ENCODE measurements around the gene MLPH. TPM values are rescaled to one million over a fixed set of nuclear protein-coding genes. Genes with fewer than 3 reads are reported as not detected.
A peak's percentile ranks its signal among the peaks of the same experiment; 100 is the strongest.

MLPH gene
- total RNA-seq, 2 donors from 2014 or later, result 0.75 to 1.0 TPM

DNA sequence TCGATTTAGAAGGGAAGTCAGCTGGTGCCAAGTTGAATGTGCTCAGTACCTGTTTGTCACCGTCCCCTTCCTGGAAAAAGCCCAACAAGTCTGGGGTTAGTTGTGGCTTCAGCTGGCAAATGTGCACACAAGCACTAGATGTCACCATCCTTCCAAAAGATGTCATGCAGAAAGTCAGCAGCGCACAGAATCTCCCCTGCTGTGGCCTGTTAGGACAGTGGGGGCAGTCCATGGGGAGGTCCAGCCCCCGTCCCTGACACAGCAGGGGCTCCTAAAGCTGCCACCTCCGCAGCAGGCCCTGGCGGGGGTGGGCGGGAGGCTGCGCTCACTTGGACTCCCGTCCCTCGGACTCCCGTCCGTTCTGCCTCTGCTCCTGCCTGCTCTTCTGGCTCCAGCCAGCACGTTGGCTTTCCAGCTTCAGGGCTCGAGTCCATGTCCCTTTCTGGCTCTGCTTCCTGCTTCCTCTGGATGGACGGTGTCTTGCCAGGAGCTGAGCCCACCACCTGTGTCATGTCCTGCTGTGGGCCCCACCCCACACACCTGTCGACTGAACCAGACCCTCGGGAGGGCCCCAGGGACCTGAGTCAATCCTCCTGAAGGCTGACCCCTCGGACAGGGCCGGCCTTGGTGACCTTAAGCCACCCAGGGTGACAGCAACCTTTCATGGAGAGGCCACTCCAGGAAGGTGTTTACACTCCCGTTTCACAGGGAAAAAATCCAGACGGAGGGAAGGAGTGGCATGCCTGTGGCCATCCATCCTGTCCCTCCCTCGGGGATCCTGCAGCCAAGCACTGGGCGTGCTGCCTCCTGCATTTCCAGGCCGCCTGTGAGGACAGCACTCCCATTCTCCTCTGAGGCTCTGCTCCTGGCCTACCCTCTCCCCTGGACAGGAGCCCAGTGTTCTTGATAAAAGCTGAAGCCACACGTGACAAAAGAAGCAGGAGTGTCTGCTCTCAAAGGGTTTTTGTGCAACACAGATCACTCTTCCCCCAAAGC is 95.0 kb downstream of the MLPH start:
- H3K4me3 ChIP-seq (ENCODE audit: low read length), result no peak overlapping the region
- peaks cover 31% of the 10 kb centered on the region for H3K4me1 Mint-ChIP-seq
- H3K36me3 ChIP-seq (ENCODE audit: control insufficient read depth, insufficient read depth, low read length), result peaks cover 83% of the 10 kb centered on the region

DNA sequence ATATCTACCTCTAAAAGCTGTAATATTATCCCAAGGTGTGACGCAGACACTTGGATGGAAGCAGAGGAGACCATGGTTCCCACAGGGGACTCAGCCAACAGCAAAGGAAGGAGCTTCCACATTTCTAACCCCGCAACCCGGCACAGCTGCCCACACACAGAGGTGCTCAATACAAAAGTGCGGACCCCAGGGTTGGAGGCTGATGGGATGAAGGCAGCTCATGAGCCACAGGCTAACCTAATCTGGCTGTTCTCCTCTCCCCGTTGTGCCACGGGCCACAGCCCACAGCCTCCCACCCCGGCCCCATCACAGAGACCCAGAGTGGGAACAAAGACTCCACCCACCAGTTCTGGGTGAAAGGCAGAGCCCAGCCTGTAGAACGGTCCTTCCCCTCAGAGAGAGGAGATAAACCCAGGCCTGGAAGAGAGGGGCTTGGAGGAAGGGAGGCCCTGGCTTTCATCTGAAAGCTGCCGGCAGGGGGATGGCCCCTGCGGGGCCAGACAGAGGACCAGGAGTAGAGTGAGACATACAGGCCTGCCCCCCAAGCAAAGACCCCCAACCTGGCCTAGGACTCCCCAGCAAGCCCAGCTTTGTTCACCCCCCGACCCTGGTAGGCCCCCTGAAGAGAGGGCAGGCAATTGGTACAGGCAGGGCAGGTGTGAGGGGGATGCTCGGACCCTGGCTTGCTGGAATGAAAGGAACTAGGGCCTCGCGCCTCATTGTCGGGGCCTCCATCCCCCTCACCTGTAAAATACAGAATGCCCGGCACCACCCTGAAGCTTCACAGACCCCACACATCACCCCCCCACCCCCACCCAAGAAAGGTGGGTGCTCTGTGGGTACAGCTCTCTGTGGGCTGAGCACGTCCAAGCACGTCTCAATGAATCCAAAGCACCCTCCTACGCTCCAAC is 96.6 kb downstream of the MLPH start:
- DNase-seq, result no peak
- Histone ChIP-seq H3K4me1 (ENCODE audit: control insufficient read depth, insufficient read depth, low read length) (peaks cover 26% of the 10 kb centered on the region), H3K4me3 (ENCODE audit: low read length) (no peak overlapping the region), H3K27me3 (ENCODE audit: control insufficient read depth, insufficient read depth, low read length, poor library complexity, severe bottlenecking) (no peaks in the 10 kb centered on the region), H3K36me3 (ENCODE audit: control insufficient read depth, insufficient read depth, low read length) (peaks cover 83% of the 10 kb centered on the region), H3K9ac (ENCODE audit: extremely low read depth, low read length, poor library complexity, severe bottlenecking) (no peak overlapping the region), H3K27ac (ENCODE audit: low read depth, low read length) (no peak overlapping the region), H3K9me3 (ENCODE audit: control insufficient read depth, low read length) (peaks cover 14% of the 10 kb centered on the region)
- Mint-ChIP-seq H3K4me3 (no peak overlapping the region), H3K27me3 (ENCODE audit: insufficient read depth) (no peaks in the 10 kb centered on the region), H3K27ac (no peak overlapping the region), H3K36me3 (ENCODE audit: low read depth) (peaks cover 77% of the 10 kb centered on the region), H3K9me3 (peaks cover under 1% of the 10 kb centered on the region), H3K4me1 (peaks cover 37% of the 10 kb centered on the region)
- TF ChIP-seq, protein P1, sequence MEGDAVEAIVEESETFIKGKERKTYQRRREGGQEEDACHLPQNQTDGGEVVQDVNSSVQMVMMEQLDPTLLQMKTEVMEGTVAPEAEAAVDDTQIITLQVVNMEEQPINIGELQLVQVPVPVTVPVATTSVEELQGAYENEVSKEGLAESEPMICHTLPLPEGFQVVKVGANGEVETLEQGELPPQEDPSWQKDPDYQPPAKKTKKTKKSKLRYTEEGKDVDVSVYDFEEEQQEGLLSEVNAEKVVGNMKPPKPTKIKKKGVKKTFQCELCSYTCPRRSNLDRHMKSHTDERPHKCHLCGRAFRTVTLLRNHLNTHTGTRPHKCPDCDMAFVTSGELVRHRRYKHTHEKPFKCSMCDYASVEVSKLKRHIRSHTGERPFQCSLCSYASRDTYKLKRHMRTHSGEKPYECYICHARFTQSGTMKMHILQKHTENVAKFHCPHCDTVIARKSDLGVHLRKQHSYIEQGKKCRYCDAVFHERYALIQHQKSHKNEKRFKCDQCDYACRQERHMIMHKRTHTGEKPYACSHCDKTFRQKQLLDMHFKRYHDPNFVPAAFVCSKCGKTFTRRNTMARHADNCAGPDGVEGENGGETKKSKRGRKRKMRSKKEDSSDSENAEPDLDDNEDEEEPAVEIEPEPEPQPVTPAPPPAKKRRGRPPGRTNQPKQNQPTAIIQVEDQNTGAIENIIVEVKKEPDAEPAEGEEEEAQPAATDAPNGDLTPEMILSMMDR (conservative IDR thresholded peaks at IDR 0.05), result no peak
- 82 to 92% methylated on average over 5 to 19 of the region's 19 CpGs for WGBS, 2 experiments (ENCODE audit: insufficient coverage in 1 of 2, insufficient read length in 1 of 2)

More for the DNA sequence above, 95.0 kb downstream of the MLPH start:
- TF ChIP-seq, protein P1 (conservative IDR thresholded peaks at IDR 0.05), result peak; percentile 61
- Histone ChIP-seq H3K27me3 (ENCODE audit: control insufficient read depth, insufficient read depth, low read length, poor library complexity, severe bottlenecking) (no peaks in the 10 kb centered on the region), H3K9me3 (ENCODE audit: control insufficient read depth, low read length) (peaks cover 2% of the 10 kb centered on the region), H3K4me1 (ENCODE audit: control insufficient read depth, insufficient read depth, low read length) (peaks cover 24% of the 10 kb centered on the region), H3K27ac (ENCODE audit: low read depth, low read length) (no peak overlapping the region), H3K9ac (ENCODE audit: extremely low read depth, low read length, poor library complexity, severe bottlenecking) (no peak overlapping the region)
- Mint-ChIP-seq H3K27me3 (ENCODE audit: insufficient read depth) (no peaks in the 10 kb centered on the region), H3K27ac (peak overlapping the region; percentile 35), H3K4me3 (no peak overlapping the region), H3K36me3 (ENCODE audit: low read depth) (peaks cover 75% of the 10 kb centered on the region), H3K9me3 (no peaks in the 10 kb centered on the region)
- 56 to 61% methylated on average over 15 to 25 of the region's 25 CpGs for WGBS, 2 experiments (ENCODE audit: insufficient coverage in 1 of 2, insufficient read length in 1 of 2)
- peak; percentile 63 for DNase-seq

DNA sequence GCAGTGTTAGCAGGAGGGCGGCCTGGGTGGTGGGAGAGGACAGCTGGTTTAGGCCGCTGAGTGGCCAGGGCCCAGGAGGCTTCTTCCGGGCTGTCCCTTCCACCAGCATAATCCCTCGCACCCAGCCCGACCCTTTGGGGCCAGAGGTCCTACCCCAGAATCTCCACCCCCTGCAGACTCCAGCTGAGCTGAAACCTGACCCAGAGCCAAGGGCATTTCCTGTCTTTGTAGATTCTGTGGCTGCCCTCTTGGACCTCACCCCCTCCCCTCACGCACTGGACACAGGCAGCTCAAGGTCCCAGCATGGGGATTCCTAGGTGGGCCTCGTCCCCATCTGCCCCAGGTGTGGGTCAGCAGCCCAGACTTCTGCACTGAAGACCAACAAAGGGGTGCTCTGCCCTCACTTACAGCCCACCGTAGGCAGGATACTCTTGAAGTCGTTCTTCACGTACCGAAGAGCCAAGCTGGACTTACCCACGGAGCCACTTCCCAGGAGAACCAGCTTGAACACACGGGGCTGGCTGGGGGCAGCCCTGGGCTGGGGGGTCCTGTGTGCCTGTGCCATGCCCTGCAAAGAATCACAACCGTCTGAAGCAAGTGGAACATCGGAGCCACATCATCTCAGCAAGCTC is 98.7 kb downstream of the MLPH start:
- Histone ChIP-seq H3K9me3 (ENCODE audit: control insufficient read depth, low read length) (peaks cover 14% of the 10 kb centered on the region), H3K4me3 (ENCODE audit: low read length) (peak overlapping the region; percentile 85), H3K4me1 (ENCODE audit: control insufficient read depth, insufficient read depth, low read length) (peaks cover 26% of the 10 kb centered on the region), H3K27ac (ENCODE audit: low read depth, low read length) (no peak overlapping the region), H3K9ac (ENCODE audit: extremely low read depth, low read length, poor library complexity, severe bottlenecking) (peak overlapping the region; percentile 7), H3K36me3 (ENCODE audit: control insufficient read depth, insufficient read depth, low read length) (peaks cover 75% of the 10 kb centered on the region), H3K27me3 (ENCODE audit: control insufficient read depth, insufficient read depth, low read length, poor library complexity, severe bottlenecking) (no peaks in the 10 kb centered on the region)
- Mint-ChIP-seq H3K27me3 (ENCODE audit: insufficient read depth) (no peaks in the 10 kb centered on the region), H3K4me1 (peaks cover 43% of the 10 kb centered on the region), H3K4me3 (peak overlapping the region; percentile 81), H3K36me3 (ENCODE audit: low read depth) (peaks cover 62% of the 10 kb centered on the region), H3K27ac (peak overlapping the region; percentile 80), H3K9me3 (peaks cover 3% of the 10 kb centered on the region)
- no peak for DNase-seq
- TF ChIP-seq, protein P1 (conservative IDR thresholded peaks at IDR 0.05), result no peak
- 83 to 91% methylated on average over 5 to 15 of the region's 15 CpGs for WGBS, 2 experiments (ENCODE audit: insufficient coverage in 1 of 2, insufficient read length in 1 of 2)

All from endodermal cell (in vitro differentiated cells).